Activated CD8-positive, alpha-beta memory T cell treated with anti-CD3 and anti-CD28 coated beads for 4 hours (primary cell): ENCODE measurements around the gene NEBL.

ENCODE experiments used
- DNase-seq, 2 donors: peaks; one replicate each; pipeline ENCODE4 v3.0.0-alpha.2; 2020; ENCODE audit warnings: low read depth in 2 of 2

Gene NEBL

GRCh38 chr10:20870834-20871233 lies 26.3 kb downstream of the NEBL start:
- DNase-seq, result no peak

- no peak for DNase-seq
These were observed 34.1 kb downstream of the NEBL start for GRCh38 chr10:20863008-20863407.

- DNase-seq, result no peak
These were observed 38.6 kb downstream of the NEBL start for GRCh38 chr10:20858292-20859124.

GRCh38 chr10:20856484-20856883 lies 40.6 kb downstream of the NEBL start:
- no peak for DNase-seq

- no peak for DNase-seq
These were observed 41.6 kb downstream of the NEBL start for GRCh38 chr10:20855398-20856038.

- no peak for DNase-seq
These were observed 43.8 kb downstream of the NEBL start for GRCh38 chr10:20853276-20853675.

GRCh38 chr10:20852303-20852702 lies 44.8 kb downstream of the NEBL start:
- no peak for DNase-seq

GRCh38 chr10:20847512-20847911 lies 49.6 kb downstream of the NEBL start:
- DNase-seq, result no peak

- no peak for DNase-seq
These were observed 50.8 kb downstream of the NEBL start for GRCh38 chr10:20846263-20846662.

GRCh38 chr10:20841419-20841818 lies 55.7 kb downstream of the NEBL start:
- no peak for DNase-seq

- no peak for DNase-seq
These were observed 57.2 kb downstream of the NEBL start for GRCh38 chr10:20839910-20840309.

GRCh38 chr10:20839141-20839540 lies 58.0 kb downstream of the NEBL start:
- no peak for DNase-seq

- no peak for DNase-seq
These were observed 60.7 kb downstream of the NEBL start for GRCh38 chr10:20836401-20836800.

GRCh38 chr10:20835335-20835734 lies 61.8 kb downstream of the NEBL start:
- no peak for DNase-seq

- no peak for DNase-seq
These were observed 62.3 kb downstream of the NEBL start for GRCh38 chr10:20834825-20835224.

- DNase-seq, result no peak
These were observed 74.3 kb downstream of the NEBL start for GRCh38 chr10:20822825-20823224.

- no peak for DNase-seq
These were observed 79.5 kb downstream of the NEBL start for GRCh38 chr10:20817646-20818045.

GRCh38 chr10:20817116-20817515 lies 80.0 kb downstream of the NEBL start:
- no peak for DNase-seq

- no peak for DNase-seq
These were observed 83.0 kb downstream of the NEBL start for GRCh38 chr10:20814116-20814515.

- DNase-seq, result no peak
These were observed 86.0 kb downstream of the NEBL start for GRCh38 chr10:20811131-20811530.

GRCh38 chr10:20809631-20810030 lies 87.5 kb downstream of the NEBL start:
- DNase-seq, result no peak

GRCh38 chr10:20806487-20806886 lies 90.6 kb downstream of the NEBL start:
- DNase-seq, result no peak

GRCh38 chr10:20797290-20797689 lies 99.8 kb downstream of the NEBL start:
- DNase-seq, result no peak
